GM23338 (cell line): ENCODE measurements around the gene C1QTNF4.

Experiments
- CTCF ChIP-seq, 2 experiments: fragments of 200-600 bp in 1 of 2; sonication (generic) in 1 of 2; conservative IDR thresholded peaks; 2 replicates each; pipeline versions ENCODE4 v1.5.1 to v1.6.1; 2016 to 2017; ENCODE audit warnings: antibody characterized with exemption in 2 of 2, low read depth in 2 of 2, mild to moderate bottlenecking in 2 of 2, moderate library complexity in 1 of 2
- EZH2 ChIP-seq: fragments of 200-600 bp; sonication (generic); IDR thresholded peaks from one replicate; pipeline ENCODE4 v1.8.0; 2017; ENCODE audit warnings: antibody characterized with exemption, mild to moderate bottlenecking, low read depth; ENCODE audit not compliant: unreplicated experiment
- REST ChIP-seq: IDR thresholded peaks from one replicate; pipeline ENCODE4 v1.6.1; 2018; ENCODE audit warnings: antibody characterized with exemption; ENCODE audit not compliant: unreplicated experiment

GRCh38 chr11:47628026-47628425 lies 33.8 kb upstream of the C1QTNF4 start:
- TF ChIP-seq CTCF (conservative IDR thresholded peaks at IDR 0.05; ENCODE audit: low read depth in 2 of 2) (no peak), EZH2 (no peak), REST (no peak)
